Kasumi-1 (cell line): Measurements from ENCODE around the gene GPR157.
"Not testable (repeated sequence)": the region's sequence is repeated elsewhere in the genome, so short reads cannot be mapped to it uniquely, and the experiment has no call there.

Experiments
- DNase-seq, 2 experiments: peaks; one replicate each; lab custom pipeline; 2025; lab: John Stamatoyannopoulos, UW

GPR157 gene

GRCh38 chr1:9145714-9146113 lies 16.8 kb upstream of the GPR157 start:
- no peak for DNase-seq

DNA sequence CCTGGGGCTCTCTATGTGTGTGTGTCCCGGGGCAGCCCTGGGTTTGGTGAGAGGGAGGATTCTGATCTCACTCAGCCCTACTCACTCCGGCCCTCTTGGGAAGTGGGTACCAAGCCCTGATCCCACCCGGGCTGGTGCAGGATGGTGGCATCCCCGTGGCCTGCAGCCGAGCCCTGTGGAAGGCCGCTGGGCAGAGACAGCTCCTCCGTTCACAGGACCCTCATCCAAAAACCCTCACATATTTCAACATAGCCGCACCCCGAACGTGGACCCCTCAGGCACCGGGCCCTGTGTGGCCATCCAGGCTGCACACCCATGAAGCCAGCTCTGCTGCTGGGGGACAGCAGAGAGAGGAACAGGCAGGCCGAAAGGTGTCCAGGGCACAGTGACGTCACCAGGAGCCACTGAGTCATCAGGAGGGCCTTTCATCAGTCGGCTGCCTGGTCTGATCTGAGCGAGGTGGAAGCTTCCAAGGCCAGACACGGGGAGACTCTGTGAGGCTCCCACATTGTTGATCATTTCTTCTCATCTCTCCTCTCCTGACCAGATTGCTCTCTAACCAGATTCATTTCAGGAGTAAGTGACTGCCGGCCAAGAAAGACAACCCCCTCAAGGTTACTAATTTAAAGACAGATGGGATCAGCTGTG lies 16.2 kb upstream of the GPR157 start:
- no peak for DNase-seq

- DNase-seq, result not testable (repeated sequence)
These were observed 15.6 kb upstream of the GPR157 start for GRCh38 chr1:9144494-9144893.

- DNase-seq, result peak; percentile 30 to 47
These were observed 14.3 kb upstream of the GPR157 start for GRCh38 chr1:9143250-9143649.

- DNase-seq, result no peak
These were observed 11.0 kb upstream of the GPR157 start for GRCh38 chr1:9139930-9140329.

DNA sequence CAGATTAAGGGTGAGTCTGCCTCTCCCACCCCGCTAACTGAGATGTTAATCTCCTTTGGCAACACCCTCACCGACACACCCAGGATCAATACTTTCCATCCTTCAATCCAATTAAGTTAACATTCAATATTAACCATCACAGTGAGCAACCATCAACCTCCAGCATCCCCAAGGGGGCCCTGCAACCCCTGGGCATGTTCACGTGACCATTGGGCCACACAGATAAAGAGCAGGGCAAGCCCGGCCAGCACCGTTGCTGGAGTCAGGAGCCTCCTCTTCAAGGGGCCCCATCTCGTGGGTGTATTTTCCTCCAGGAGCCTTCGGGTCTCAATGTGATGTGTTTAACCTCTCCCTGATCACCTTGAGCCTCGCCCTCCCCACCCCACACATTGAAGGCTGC lies 8.0 kb upstream of the GPR157 start:
- DNase-seq, result no peak

GRCh38 chr1:9135073-9135836 lies 6.4 kb upstream of the GPR157 start:
- peak in 1 of 2 experiments; percentile 25 for DNase-seq

- no peak for DNase-seq
These were observed 5.1 kb upstream of the GPR157 start for GRCh38 chr1:9133870-9134585.

- DNase-seq, result peak; percentile 49 to 56
These were observed 552 bp upstream of the GPR157 start for GRCh38 chr1:9129266-9130041.

DNA sequence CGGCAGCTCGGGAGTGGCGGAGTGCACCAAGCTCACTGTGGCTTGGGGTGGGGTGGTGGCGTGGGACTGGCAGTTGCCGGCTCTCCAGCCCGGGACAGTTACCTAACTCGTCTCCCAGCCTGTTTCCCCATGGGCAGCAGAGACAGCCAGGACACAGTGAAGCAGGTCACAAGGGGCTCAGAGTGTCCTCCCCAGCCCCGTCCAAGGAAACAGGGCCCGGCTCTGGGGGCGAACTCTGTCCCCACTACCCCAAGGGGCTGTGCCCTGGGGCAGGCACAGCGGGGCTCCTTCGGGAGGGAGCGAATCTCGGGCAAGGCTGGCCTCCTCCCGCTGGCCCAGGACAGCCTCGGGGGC lies 759 bp downstream of the GPR157 start:
- no peak for DNase-seq

DNA sequence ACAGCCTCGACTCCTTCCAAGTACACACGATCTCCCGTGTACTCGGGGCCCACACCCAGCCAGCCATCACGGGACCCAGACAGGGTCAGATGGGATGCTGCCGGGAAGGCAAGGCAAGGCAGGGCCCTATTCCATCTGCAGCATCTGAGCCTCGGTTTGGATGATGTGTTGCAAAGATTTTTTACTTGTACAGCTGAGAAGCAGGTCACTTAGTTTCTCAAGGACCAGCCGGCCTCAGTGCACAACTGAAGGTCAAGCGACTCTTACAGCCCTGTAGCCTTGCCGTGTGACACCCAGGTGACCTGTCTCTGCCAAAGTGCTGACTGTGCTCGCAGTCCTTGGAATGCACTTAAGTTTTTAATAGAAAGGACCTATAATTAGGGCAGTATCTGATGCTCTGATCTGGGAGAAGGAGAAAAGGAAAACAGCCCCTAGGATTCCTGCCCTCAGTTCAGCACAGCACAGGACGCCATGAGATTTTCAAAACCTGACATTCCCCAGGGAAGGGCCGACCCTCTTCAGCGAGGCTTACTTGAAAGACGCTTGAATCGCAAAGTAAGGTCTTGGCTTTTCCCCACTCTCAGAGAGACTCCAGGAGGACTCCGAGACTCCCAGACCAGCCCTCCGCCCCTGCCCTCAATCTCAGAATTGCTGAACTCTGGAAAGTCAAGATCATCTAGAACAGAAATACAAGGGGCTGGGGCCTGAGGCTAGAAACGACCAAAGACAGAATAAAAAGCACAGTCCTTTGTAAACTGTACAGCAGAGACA lies 1.3 kb downstream of the GPR157 start:
- DNase-seq, result no peak

DNA sequence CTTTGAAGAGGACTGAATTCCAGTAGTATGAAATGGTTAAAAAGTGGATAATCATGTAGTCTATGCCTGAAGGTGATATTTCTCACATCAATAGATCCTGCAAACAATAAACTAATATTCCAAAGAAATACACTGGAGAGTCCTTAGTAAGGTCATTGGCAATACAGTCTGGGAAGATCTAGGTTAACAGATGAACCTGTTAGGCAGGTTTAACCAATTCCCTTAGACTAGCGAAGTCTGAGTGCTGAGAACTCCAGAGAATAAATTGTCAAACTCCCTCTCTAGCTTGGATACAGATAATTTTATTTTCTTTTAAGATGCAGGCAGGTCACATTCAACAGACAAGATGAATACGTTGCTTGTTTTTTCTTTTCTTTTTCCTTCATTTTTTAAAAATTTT lies 2.4 kb downstream of the GPR157 start:
- DNase-seq, result no peak

DNA sequence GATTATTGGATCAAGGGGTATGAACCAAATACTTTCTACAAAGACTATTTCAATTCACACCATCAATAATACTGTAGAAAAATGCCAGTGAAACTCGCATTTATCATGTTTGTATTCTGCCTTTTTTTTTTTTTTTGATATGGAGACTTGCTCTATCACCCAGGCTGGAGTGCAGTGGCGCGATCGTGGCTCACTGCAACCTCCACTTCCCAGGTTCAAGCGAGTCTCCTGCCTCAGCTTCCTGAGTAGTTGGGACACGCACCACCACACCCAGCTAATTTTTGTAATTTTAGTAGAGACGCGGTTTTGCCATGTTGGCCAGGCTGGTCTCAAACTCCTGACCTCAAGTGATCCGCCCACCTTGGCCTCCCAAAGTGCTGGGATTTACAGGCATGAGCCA lies 3.1 kb downstream of the GPR157 start:
- DNase-seq, result not testable (repeated sequence)

- DNase-seq, result no peak
These were observed 3.6 kb downstream of the GPR157 start for GRCh38 chr1:9125325-9125724.

DNA sequence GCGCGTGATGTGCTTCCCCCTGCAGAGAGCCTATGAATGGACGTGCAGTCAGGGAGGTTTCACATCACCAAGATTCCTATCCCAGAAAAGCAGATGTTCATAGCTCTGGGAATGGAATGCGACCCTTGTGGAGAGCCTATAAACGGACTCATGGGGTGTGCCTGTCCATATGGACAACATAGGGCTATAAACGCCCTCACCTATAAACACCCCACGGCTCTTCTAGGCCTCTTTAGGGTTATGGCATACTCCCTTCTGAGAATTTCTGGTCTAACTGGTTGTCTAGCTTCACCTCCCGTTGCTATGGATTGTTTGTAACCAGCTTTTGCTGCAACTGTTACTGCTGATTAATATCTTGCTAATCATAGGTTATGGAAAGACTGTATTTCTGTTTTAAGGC lies 4.5 kb downstream of the GPR157 start:
- not testable (repeated sequence) for DNase-seq

GRCh38 chr1:9123665-9124064 lies 5.2 kb downstream of the GPR157 start:
- not testable (repeated sequence) for DNase-seq

GRCh38 chr1:9121496-9122409 lies 7.1 kb downstream of the GPR157 start:
- DNase-seq, result no peak

- no peak for DNase-seq
These were observed 8.5 kb downstream of the GPR157 start for GRCh38 chr1:9120312-9120958.

- no peak for DNase-seq
These were observed 9.2 kb downstream of the GPR157 start for GRCh38 chr1:9119745-9120144.

DNA sequence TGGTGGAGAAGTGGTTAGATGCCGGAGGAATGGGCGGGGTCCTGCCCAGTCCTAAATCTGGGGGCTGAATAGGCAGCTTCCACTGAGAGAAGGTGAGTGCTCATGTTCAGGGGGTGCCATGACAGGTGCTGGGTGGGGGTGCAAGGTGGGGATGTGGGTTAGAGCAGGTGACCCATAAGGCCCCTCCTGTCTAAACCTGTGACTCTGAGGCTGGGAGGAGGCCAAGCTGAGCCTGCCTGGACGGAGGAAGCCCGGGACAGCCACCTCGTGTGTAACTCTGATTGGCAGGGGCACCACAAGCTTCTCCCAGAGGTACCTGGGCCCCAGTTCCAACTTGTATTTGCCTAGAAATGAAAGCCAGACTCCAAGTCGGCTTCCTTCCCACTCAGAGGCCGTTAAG lies 10.7 kb downstream of the GPR157 start:
- DNase-seq, result no peak
